Posterior vena cava (tissue), 2 donors: ENCODE data around the gene IPO13. TPM values are rescaled to one million over a fixed set of nuclear protein-coding genes. Genes with fewer than 3 reads are reported as not detected.

Experiments used
- DNase-seq: peaks from one replicate; pipeline ENCODE4 v3.0.0-alpha.2; 2020; ENCODE audit warnings: low spot score
- intact Hi-C, 2 donors: fragments of 100-400 bp; cut with DNase I; formaldehyde crosslinking; loops; one replicate each; pipeline versions ENCODE4 v1.14.1 to v1.14.2; 2022 to 2023
- total RNA-seq, 2 donors: library from RNA; stranded (reverse); fragmentation: NEBNext Ultra II Directional; extraction: Animal tissue kit (Norgen Biotek cat#: 25700); gene quantifications; one replicate each; pipeline ENCODE4 v1.2.1, GENCODE V29; 2021
- donor health status: DM: yes; HTN: yes; CAD: no.
- donor health status: DM: yes; HTN: yes; CAD: no.

Gene IPO13
- total RNA-seq, 2 donors from 2014 or later: 20.4 to 21.8 TPM

DNA sequence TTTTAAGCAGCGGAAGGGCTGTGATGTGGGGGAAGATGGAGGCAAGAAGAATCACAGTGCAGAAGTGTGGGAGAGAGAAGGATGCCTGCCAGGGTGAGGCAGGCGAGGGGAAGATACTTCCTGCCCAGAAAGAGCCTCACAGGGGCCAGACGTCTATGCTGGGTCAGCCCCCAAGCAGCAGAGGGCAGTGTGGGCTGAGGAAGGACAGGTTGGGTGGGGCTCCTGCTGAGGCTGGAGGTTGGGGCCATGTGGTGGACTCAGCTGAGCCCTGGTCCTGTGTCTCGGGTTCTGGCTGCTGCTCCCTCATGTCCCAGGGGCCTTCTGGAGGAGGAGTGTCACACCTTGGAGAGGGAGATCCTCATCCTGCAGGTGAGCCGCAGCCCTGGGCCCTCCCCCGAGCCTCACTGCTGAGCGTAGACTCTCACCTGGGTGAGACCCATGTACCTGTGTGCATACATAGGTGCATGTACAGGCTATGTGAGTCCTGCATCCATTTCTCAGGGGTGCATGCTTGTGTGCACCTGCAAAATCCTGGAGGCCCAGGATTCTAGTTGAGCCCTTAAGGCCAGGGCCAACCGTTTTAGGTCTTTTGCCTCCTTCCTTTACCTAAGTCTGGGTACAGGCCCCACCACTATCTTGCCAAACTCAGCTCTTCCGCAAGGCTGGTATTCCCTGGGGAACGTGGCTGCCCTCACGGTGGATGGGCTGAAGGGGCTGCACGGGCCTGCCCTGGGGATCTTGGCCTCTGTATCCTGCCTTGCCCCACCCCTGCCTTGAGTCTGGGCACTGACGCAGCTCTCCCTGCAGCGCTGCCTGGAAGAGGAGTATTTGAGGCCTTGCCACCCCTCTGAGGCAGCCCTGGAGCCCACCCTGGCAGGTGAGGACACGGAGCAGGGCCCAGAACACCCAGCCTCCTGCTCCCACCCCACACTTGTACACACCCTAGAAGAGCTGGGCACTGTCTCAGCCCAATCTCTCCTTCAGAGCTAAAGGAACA is 48.3 kb downstream of the IPO13 start:
- intact Hi-C loops: loop anchor here (5.0 kb wide), 2 partner anchors 37 to 443 kb away; partner anchors contain the start of gene SLC6A9 (in 1 of the 2)
- no peak for DNase-seq

DNA sequence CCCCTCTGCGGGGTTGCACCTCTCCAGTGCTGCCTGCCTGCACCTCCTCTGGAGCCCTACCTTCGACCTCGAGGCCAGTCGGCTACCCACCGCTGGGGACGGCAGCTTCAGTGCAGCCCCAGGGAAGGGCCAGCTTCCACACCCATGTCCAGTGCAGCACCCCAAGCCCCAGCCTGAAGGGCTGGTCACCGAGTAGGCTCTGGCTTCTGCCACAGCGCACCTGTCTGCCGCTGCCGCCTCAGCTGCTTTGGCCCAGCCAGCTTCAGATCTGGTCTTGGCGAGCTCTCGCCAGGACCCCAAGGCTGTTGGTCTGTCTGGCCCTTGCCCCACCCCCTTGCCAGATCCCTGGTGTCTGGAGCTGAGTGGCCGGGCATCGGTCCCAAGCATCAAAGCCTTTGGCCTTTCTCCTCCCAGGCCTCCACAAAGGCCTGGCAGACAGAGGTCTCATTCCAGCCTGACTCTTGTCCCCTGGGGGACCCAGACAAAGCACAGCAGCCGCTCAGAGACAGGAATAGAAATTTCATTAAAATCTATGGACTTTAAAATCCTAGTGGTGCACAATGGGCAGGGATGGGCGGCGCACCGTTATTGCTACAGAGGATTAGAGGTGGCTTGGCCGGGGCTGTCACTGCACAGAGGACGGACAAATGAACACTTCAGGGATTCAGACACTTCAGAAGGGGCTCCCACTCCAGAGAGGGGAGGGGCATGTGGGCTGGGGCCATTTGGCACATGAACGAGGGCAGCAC is 49.4 kb downstream of the IPO13 start:
- intact Hi-C loops: loop anchor here in 1 of 2 donors (5.0 kb wide), 1 partner anchor 36 kb away; the partner anchor contains the start of gene SLC6A9
- no peak for DNase-seq

DNA sequence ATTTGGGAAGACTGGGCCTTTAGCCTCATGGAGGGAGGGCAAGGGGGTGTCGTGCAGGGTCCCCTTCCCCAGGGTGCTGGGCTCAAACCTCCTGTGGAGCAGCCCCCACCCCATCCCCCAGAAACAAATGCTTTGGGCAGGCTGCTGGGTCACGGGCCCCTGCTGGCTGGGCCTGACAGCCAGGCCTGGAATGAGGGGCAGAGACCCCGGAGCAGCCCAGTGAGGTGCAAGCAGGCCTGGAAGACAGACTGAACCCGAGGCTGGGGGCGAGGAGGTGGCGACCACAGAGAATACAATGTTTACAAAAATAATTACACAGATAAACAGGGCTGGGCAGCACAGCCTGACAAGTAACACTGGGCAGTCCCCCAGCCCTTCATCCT is 50.0 kb downstream of the IPO13 start:
- DNase-seq: no peak
- intact Hi-C loops: loop anchor here in 1 of 2 donors (5.0 kb wide), 1 partner anchor 36 kb away; the partner anchor contains the start of gene SLC6A9

DNA sequence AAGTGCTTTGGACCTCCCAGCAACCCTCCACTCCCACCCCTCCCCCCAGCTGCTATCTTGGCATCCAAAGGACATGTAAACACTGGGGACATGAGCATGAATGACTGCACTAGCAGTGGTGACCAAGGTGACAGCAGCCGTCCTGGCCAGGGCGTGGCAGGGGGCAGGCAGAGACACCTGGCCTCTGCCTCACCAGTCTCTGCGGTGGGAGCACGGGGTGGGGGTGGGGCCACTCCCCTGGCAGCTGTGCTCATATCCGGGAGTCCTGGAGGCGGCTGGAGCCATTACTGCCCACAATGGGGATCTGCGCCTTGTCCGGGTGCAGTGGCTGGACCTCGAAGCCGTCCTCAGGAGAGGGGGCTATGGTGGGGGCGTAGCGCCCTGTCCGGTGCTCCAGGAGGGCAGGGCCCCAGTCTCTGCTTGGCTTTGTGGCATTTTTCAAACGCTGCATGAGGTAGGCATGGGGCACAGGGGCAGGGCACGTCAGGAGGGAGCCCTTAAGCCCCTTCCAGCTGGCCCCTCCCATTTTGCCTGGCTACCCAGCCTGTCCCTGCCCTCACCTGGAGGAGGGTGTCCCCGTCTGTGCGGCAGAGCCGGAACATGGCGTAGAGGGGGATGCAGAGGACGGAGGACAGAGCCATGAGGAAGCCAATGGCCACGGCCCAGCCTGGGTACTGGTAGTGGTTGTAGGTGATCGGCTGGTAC is 50.7 kb downstream of the IPO13 start:
- no peak for DNase-seq
- intact Hi-C loops: loop anchor here in 1 of 2 donors (5.0 kb wide), 1 partner anchor 35 kb away; the partner anchor contains the start of gene SLC6A9

DNA sequence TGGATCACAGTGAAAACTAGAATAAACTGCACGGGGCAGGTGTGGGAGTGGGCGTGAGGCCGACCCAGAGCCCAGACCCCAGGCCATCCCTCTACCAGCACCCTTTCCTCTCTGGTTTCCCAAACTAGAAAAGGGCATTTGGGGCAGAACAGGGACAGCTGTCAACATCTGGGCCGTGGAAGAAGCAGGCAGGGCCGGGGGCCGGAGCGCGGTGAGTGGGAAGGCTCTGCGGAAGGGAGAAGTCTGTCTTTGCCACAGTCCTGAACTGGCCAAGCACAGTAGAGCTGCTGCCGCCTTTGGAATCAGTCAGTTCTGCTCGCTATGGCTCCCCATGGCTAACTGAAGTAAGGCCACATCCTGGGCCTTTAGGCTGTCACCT is 51.2 kb downstream of the IPO13 start:
- intact Hi-C loops: loop anchor here in 1 of 2 donors (5.0 kb wide), 1 partner anchor 34 kb away; the partner anchor contains the start of gene SLC6A9
- DNase-seq: no peak

DNA sequence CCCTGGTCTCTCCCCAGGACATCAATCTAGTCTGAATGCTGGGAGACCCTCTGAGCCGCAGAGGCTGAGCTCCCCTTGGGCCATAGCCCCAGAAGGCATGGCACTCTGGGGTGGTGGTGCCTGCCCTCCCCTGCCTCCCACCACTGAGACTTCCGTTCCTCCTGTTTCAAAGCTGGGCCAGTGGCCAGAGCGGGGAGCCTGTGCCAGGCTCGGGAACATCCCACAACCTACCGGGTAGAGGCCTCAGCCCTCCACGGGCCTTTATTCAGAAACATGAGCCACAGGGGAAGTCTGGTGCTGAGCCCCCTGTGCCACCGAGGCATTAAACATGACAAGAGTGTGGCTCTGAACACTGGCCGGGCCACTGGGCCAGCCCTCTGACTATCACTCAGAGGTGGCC is 52.7 kb downstream of the IPO13 start:
- DNase-seq: no peak
- intact Hi-C loops: loop anchor here in 1 of 2 donors (5.0 kb wide), 1 partner anchor 33 kb away; the partner anchor contains the start of gene SLC6A9

DNA sequence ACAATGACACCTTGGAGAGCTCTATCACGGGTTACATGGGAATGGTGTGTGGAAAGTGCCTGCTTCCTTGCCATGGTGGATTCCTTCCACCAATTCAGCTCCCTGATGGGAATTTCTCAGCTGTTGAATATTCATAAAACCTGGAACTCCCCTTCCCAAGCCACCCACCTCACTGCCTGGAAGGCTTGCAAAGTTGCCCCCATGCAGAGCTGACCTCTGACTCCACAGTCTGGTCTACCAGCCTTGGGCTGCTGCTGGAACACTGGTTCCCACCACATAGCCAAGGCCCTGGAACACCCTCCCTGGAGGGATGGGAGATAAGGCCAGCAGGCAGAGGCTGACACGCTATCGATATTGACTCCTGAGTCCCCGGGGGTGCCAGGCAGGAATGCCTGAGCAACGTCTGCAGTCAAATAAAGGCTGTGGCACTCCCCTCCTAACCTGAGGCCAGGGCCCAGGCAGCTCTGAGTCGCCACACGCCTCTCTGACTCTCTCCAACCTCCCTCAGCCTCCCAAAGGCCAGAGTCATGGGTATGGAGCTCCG is 53.4 kb downstream of the IPO13 start:
- intact Hi-C loops: loop anchor here in 1 of 2 donors (5.0 kb wide), 1 partner anchor 47 kb away; no protein-coding TSS in a partner anchor
- DNase-seq: no peak

DNA sequence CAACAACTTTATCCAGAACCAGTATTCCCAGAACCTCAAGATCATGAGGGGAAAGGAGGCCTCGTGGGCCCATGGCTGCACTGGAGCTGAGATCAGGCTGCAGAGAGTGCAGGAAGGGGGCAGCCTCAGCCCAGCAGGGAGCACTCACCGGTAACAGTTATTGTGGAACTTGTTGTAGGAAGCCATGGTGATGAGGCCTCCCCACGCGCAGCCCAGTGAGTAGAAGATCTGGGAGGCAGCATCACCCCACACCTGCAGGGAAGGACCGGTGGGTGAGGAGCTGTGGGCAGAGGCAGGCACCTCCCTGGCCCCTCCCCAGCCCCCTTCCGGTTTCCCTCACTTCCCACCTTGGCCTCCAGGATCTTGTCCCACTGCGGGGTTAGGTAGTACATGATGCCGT is 55.4 kb downstream of the IPO13 start:
- DNase-seq: peak; percentile 64
- intact Hi-C loops: loop anchor here in 1 of 2 donors (5.0 kb wide), 1 partner anchor 45 kb away; no protein-coding TSS in a partner anchor

DNA sequence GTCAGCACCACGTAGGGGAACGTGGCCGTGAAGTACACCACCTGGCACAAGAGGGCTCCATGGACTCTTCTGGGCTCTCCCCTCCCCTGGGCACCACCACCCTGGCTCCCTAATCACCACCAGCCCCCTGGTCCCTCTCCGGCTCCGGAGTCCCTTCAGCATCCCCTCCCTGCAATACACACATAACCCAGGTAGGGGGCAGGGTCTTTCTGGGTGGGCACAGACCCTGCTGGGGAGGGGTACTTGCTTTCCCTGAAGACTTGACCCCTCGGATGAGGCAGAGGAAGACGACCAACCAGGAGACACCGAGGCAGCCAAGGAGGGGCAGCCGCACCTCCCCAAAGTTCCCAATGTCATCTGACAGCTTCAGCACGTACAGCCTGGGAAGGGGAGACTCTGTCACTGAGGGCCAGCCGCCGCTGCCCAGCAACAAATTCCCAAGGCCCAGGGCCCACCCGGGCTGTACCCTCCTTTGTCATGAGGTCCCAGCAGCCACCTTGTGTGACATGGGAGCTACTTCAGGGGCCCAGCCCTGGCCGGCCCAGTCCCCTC is 55.9 kb downstream of the IPO13 start:
- DNase-seq: no peak
- intact Hi-C loops: loop anchor here in 1 of 2 donors (5.0 kb wide), 1 partner anchor 45 kb away; no protein-coding TSS in a partner anchor

DNA sequence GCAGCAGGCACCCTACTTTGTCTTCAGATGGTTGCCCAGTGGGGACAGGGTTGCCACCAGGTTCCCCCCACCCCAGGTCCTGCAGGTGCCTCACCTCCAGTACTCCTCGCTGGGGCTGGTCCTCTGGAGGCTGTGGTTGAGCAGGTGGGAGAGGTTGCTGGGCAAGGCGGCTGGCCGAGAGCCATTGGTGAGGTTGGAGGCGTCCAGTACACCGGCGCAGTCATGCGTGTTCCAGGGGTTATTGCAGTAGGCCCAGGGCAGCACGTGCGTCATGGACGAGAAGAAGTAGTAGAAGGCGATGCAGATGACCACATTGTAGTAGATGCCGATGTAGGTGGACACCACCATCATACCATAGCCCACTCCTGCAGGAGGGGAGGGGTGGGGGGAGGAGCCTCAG is 61.5 kb downstream of the IPO13 start:
- intact Hi-C loops: loop anchor here in 1 of 2 donors (5.0 kb wide), 1 partner anchor 39 kb away; no protein-coding TSS in a partner anchor
- DNase-seq: no peak

DNA sequence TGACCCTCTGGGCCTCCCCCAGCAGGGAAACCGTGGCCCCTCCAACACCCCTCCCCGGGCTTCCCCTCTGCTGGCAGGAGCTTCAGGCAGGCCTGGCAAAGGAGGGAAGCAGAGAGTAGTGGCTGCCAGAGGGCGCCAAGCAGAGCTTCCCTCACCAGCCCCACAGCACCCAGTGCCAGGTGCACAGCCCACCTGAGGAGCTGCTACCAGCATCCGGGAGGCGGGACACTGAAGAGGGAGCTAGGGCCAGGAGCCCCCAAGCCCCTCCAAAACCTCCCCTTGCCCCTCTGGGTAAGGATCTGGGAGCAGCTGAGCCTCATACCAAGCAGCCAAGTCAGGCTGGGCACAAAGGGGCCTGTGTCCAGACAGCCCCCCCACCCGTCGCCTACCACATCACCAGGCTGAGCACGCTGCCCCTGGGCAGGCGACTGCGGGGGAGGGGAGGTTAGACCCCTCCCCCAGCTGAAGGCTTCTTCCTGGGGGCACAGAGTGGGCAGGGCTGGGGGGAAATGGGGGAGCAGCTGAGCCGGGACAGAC is 64.3 kb downstream of the IPO13 start:
- intact Hi-C loops: no loop called here
- no peak for DNase-seq

DNA sequence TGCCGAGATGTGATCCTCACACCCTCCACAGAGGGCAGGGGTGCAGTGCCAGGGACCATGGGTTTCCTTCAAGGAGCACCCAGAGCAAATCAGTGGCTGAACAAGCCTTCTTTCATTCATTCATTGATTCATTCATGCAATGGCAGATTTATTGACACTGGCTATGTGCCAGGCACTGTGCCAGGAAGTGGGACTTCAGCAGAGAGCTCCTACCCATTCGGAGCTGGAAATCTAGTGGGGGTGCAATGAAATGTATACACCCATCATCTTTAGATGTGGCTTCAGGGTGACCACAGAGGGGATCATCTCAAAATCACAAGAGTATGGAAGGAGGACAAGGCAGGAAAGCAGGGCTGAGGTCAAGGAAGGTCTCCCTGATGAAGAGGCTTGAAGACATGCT is 65.7 kb downstream of the IPO13 start:
- intact Hi-C loops: no loop called here
- no peak for DNase-seq

DNA sequence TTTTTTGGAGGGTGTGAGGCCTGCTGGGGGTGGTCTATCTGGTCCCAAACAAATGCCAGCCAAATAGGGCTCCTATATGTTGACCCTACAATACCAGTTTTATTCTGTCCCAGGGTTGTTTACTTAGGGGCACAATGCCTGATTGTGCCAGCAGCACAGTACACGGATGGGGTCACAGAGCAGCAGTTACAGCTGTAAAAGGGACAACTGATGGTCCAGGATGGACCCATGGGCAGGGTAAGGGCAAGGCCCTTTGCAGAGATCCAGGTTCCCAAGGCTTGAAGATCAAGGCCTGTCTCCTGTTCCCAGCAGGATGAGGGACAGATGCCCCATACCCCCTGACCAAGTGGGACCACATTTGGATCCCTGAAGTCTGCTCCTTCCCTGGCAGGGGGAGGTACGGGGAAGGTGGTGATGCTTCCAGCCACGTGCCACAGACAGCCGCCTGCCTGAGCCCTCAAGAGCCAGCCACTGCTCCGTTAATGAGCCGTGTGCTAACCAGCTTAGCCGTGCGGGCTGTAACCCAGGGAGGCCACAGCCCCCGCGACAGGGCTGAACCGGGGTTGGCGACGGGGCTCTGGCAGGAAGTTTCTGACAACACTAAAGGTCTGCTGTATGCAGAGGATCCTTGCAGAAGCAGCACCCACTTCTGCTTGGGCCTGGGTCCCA is 66.3 kb downstream of the IPO13 start:
- DNase-seq: peak; percentile 66
- intact Hi-C loops: no loop called here

DNA sequence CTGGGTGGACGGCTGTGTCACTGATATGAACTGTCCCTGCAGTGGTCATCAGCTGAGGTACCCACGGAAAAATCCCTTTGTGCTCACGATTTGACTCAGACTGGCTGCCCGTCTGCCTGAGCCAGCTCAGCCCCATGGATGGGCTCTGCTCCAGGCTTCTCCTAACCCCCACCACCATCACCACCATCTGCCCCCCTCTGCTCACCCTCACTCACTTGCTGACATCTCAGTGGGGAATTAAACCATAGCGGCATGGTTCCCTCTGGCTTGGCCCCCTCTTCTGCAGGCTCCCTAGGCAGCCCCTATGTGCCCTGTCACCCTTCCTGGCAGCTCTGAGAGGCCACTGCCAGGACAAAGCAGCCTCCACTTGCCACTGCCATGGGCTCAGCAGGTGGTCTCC is 67.2 kb downstream of the IPO13 start:
- DNase-seq: no peak
- intact Hi-C loops: no loop called here

DNA sequence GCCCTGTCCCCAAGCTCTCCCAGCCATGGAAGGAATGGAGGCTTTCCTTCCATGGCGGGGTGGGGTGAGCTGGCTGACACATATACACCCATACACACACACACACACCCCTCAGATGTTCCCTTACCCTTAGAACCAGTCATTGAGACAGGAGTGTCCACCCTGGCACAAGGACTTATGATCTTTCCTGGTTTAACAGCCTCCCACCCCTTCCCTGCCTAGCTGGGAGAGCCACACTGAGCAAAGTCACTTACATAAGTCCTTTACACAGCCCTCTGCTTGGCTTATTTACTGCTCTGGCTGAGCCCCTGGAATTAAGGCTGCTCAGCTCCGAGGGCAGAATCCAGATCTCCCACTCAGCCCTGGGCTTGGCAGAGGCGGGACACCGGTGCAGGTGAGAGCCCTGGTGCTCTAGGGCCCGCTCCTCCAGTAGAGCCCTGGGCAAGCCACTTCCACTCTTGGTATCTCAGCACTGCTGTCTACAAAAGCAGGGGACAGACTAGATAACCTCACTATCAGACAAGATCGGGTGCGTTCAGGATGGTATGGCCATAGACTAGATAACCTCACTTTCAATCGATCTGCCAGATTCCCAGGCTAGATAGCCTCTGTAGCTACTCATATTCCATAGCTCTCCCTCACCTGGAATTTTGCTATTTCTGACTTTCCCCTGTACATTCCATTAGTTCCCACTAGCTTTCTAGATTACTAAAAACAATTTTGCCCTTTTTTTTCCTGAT is 67.8 kb downstream of the IPO13 start:
- no peak for DNase-seq
- intact Hi-C loops: no loop called here

DNA sequence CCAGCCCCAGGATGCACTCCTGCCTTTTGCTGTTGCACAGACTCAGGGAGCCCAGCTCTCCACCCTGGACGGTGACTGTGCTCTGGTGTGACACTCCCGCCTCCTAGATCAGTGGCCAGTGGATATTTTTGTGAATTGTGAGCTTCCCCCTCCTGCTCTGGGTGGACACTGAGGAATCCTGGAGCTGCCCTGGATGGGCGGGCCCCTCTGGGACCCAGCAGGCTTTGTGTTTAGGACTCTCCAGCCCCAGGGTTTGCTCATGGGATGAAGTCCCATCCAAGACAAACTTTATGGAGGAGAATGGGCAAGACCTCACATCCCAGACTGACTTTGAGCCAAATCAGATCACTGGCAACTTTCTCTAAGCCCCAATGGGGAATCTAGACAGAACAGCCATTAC is 68.5 kb downstream of the IPO13 start:
- no peak for DNase-seq
- intact Hi-C loops: no loop called here
